Hepatocyte (in vitro differentiated cells): ENCODE data around the gene RANBP3L.

Experiments used
- CTCF ChIP-seq: fragments of 200-600 bp; sonication (generic); IDR thresholded peaks from 2 replicates; pipeline ENCODE4 v1.5.1; 2016; ENCODE audit warnings: antibody characterized with exemption, mild to moderate bottlenecking; ENCODE audit not compliant: poor library complexity
- EZH2 ChIP-seq: fragments of 200-600 bp; sonication (generic); IDR thresholded peaks from 2 replicates; pipeline ENCODE4 v1.6.1; 2016; ENCODE audit warnings: antibody characterized with exemption, mild to moderate bottlenecking, borderline replicate concordance
- EZH2phosphoT487 ChIP-seq: fragments of 200-600 bp; sonication (generic); IDR thresholded peaks from one replicate; pipeline ENCODE4 v1.6.1; 2018; ENCODE audit warnings: antibody characterized with exemption, mild to moderate bottlenecking, low read depth, moderate library complexity; ENCODE audit not compliant: unreplicated experiment, severe bottlenecking

GRCh38 chr5:36227046-36227445 is 74.7 kb downstream of the RANBP3L start:
- TF ChIP-seq CTCF (no peak), EZH2phosphoT487 (no peak), EZH2 (no peak)
